Endothelial cell of umbilical vein (primary cell): Measurements from ENCODE around the gene SPDYC. TPM values are rescaled to one million over a fixed set of nuclear protein-coding genes. Genes with fewer than 3 reads are reported as not detected.

Experiments used
- BruUV-seq: library from RNA; stranded (reverse); fragments of 400-500 nt; replicated peaks from 2 replicates; lab custom pipeline; 2021; lab: Mats Ljungman, UMichigan
- CTCF ChIA-PET: fragments of 300-600, 350-600 bp; sonication (Branson Sonifier 250); formaldehyde crosslinking; loops from one replicate; lab custom pipeline; 2021; ENCODE audit warnings: antibody characterized with exemption, inconsistent platforms; lab: Charles Lee
- POLR2A ChIA-PET: fragments of 300-600, 350-600 bp; sonication (Branson Sonifier 250); formaldehyde crosslinking; loops from one replicate; lab custom pipeline; 2021; ENCODE audit warnings: antibody characterized with exemption, inconsistent platforms; lab: Charles Lee
- DNase-seq: peaks from one replicate; pipeline ENCODE4 v3.0.0-alpha.2; 2011; ENCODE audit warnings: low read depth, low spot score
- FAIRE-seq: peaks from 2 replicates; lab custom pipeline; 2011; peaks lifted over from hg19 to GRCh38; lab: Jason Lieb, UNC
- H2AFZ ChIP-seq: 2 replicates; pipeline ENCODE4 v1.6.0; 2012; ENCODE audit warnings: low read depth, low read length, control low read depth, inconsistent platforms
- H3K27ac ChIP-seq: 2 replicates; pipeline ENCODE4 v1.5.1; 2011; ENCODE audit warnings: low read depth, mild to moderate bottlenecking, control low read depth, low read length, moderate library complexity; ENCODE audit not compliant: insufficient read depth
- H3K27me3 ChIP-seq, 2 experiments: 2 replicates each; pipeline versions ENCODE4 v1.6.0 to v1.6.1; 2011; ENCODE audit warnings: low read length in 2 of 2, mixed read lengths in 1 of 2; ENCODE audit not compliant: control insufficient read depth in 2 of 2, insufficient read depth in 2 of 2
- H3K36me3 ChIP-seq, 2 experiments: 2 replicates in 1 of 2; 3 replicates in 1 of 2; pipeline ENCODE4 v1.5.1; 2011; ENCODE audit warnings: low read length in 2 of 2, mild to moderate bottlenecking in 1 of 2, moderate library complexity in 1 of 2; ENCODE audit not compliant: control insufficient read depth in 2 of 2, insufficient read depth in 2 of 2; ENCODE audit errors: extremely low read depth in 1 of 2
- H3K4me1 ChIP-seq: 3 replicates; pipeline ENCODE4 v1.5.1; 2011; ENCODE audit warnings: mild to moderate bottlenecking, low read length; ENCODE audit not compliant: control insufficient read depth, insufficient read depth; ENCODE audit errors: extremely low read depth
- H3K4me2 ChIP-seq: 2 replicates; pipeline ENCODE4 v1.6.1; 2011; ENCODE audit warnings: low read length, control low read depth, mixed read lengths; ENCODE audit not compliant: insufficient read depth
- H3K4me3 ChIP-seq, 3 experiments: fragments of 200-600 bp in 1 of 3; sonication (generic), shearing (Covaris generic) in 1 of 3; replicated peaks in 1 of 3; 2 replicates each; pipeline ENCODE4 v1.5.1; 2011 to 2016; ENCODE audit warnings: control low read depth in 3 of 3, low read length in 3 of 3, mild to moderate bottlenecking in 2 of 3, inconsistent platforms in 1 of 3, low read depth in 1 of 3, moderate library complexity in 1 of 3; ENCODE audit not compliant: insufficient read depth in 1 of 3
- H3K79me2 ChIP-seq: 2 replicates; pipeline ENCODE4 v1.6.0; 2012; ENCODE audit warnings: low read length, inconsistent platforms; ENCODE audit not compliant: control insufficient read depth, insufficient read depth
- H3K9ac ChIP-seq: replicated peaks from 2 replicates; pipeline ENCODE3; 2011; ENCODE audit warnings: low read length, control low read depth; ENCODE audit not compliant: insufficient read depth; ENCODE audit errors: extremely low read depth
- H3K9me1 ChIP-seq: replicated peaks from 3 replicates; pipeline ENCODE4 v1.6.0; 2011; ENCODE audit warnings: mild to moderate bottlenecking, low read length; ENCODE audit not compliant: control insufficient read depth, insufficient read depth; ENCODE audit errors: extremely low read depth
- H3K9me3 ChIP-seq: replicated peaks from 2 replicates; pipeline ENCODE4 v1.5.1; 2012; ENCODE audit warnings: low read length, inconsistent platforms; ENCODE audit not compliant: control insufficient read depth, insufficient read depth
- H4K20me1 ChIP-seq: replicated peaks from 2 replicates; pipeline ENCODE3; 2011; ENCODE audit warnings: mild to moderate bottlenecking, low read length; ENCODE audit not compliant: control insufficient read depth, insufficient read depth; ENCODE audit errors: extremely low read depth
- EZH2 ChIP-seq: IDR thresholded peaks from 2 replicates; pipeline ENCODE4 v1.6.1; 2012; ENCODE audit warnings: borderline replicate concordance, low read depth, mild to moderate bottlenecking, moderate library complexity, low read length, inconsistent platforms; ENCODE audit not compliant: severe bottlenecking
- FOS ChIP-seq: IDR thresholded peaks from 2 replicates; pipeline ENCODE4 v1.6.1; 2011; ENCODE audit warnings: mild to moderate bottlenecking, low read length, moderate library complexity, borderline replicate concordance; ENCODE audit not compliant: insufficient read depth
- GATA2 ChIP-seq: IDR thresholded peaks from 2 replicates; pipeline ENCODE4 v1.7.0; 2011; ENCODE audit warnings: low read depth, mild to moderate bottlenecking, moderate library complexity, mixed read lengths, low read length; ENCODE audit not compliant: insufficient read length, insufficient read depth
- JUN ChIP-seq: IDR thresholded peaks from 2 replicates; pipeline ENCODE4 v1.6.1; 2011; ENCODE audit warnings: borderline replicate concordance, low read depth; ENCODE audit not compliant: insufficient read length, insufficient read depth
- MAX ChIP-seq: IDR thresholded peaks from 2 replicates; pipeline ENCODE4 v1.6.1; 2011; ENCODE audit not compliant: insufficient read depth, insufficient read length
- MYC ChIP-seq: IDR thresholded peaks from one replicate; pipeline ENCODE4 v1.6.1; 2011; ENCODE audit warnings: mild to moderate bottlenecking, low read depth, low read length
- POLR2A ChIP-seq: IDR thresholded peaks from 2 replicates; pipeline ENCODE4 v1.6.1; 2012; ENCODE audit warnings: low read depth, mild to moderate bottlenecking, control low read depth, low read length
- POLR2AphosphoS5 ChIP-seq: IDR thresholded peaks from 2 replicates; pipeline ENCODE4 v1.6.1; 2012; ENCODE audit warnings: low read depth, mild to moderate bottlenecking, control low read depth, low read length, moderate library complexity; ENCODE audit not compliant: insufficient read depth
- dilution Hi-C: fragments of 300-500 bp; cut with MboI; formaldehyde crosslinking; loops from one replicate; pipeline ENCODE4 v1.15.0; 2019; ENCODE audit warnings: low sequenced_read_pairs; ENCODE audit not compliant: extremely low pct_ligation_motif_present
- intact Hi-C: fragments of 100-400 bp; cut with micrococcal nuclease; formaldehyde crosslinking; loops from one replicate; pipeline ENCODE4 v1.10.0; 2022
- polyA plus RNA-seq, 4 experiments: library from polyadenylated mRNA; depleted of rRNA in 3 of 4; stranded (reverse) in 3 of 4; unstranded in 1 of 4; fragments of >200 nt; gene quantifications; 2 replicates each; pipeline versions ENCODE4 v1.2.1 to v1.2.3, GENCODE V29; 2011 to 2012; ENCODE audit warnings: missing spikeins in 1 of 4
- total RNA-seq: library from RNA; stranded (reverse); gene quantifications from 2 replicates; pipeline ENCODE4 v1.2.3, GENCODE V29; 2021
- TF ChIP-seq, protein P1 (sequence below), 2 donors: IDR thresholded peaks; 1 replicate in 1 of 2; 2 replicates in 1 of 2; pipeline ENCODE4 v1.5.1; 2011; ENCODE audit warnings: low read length in 2 of 2, mild to moderate bottlenecking in 2 of 2, moderate library complexity in 2 of 2, control low read depth in 1 of 2, inconsistent platforms in 1 of 2, low read depth in 1 of 2; ENCODE audit not compliant: insufficient read depth in 1 of 2; ENCODE audit errors: extremely low read depth in 1 of 2

The SPDYC gene
- total and polyA plus RNA-seq, 2 donors (not counting 3 experiments of a cell fraction or from before 2014, with no cell fraction given), result not detected

DNA sequence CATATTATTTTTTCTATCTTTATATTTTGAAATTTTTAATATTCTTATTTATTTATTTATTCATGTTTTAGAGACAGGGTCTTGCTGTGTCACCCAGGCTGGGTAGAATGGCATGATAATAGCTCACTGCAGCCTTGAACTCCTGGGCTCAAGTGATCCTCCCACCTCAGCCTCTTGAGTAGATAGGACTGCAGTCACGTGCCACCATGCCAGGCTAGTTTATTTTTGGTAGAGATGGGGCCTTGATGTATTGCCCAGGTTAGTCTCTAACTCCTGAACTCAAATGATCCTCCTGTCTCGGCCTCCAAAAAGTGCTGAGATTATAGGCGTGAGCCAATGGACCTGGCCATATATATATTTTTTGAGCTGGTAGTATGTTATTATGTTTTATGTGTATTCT is 2.4 kb upstream of the SPDYC start:
- Histone ChIP-seq H3K79me2 (no peaks in the 10 kb centered on the region), H3K9ac (no peak overlapping the region), H2AFZ (no peak overlapping the region), H3K4me2 (no peak overlapping the region), H3K9me1 (no peaks in the 10 kb centered on the region), H3K4me3 (no peak overlapping the region), H3K27me3 (no peaks in the 10 kb centered on the region), H3K9me3 (no peaks in the 10 kb centered on the region), H3K27ac (no peak overlapping the region), H4K20me1 (no peaks in the 10 kb centered on the region), H3K4me1 (peaks cover 15% of the 10 kb centered on the region), H3K36me3 (no peaks in the 10 kb centered on the region)
- intact Hi-C loops, result no loop called here
- CTCF ChIA-PET, result interaction anchor here (1.4 kb wide), 1 partner anchor 57 kb away, joined by 3 read pairs; no protein-coding TSS in a partner anchor
- POLR2A ChIA-PET, result no interaction called here
- TF ChIP-seq MYC (no peak), EZH2 (no peak), FOS (no peak)
- TF ChIP-seq, protein P1, sequence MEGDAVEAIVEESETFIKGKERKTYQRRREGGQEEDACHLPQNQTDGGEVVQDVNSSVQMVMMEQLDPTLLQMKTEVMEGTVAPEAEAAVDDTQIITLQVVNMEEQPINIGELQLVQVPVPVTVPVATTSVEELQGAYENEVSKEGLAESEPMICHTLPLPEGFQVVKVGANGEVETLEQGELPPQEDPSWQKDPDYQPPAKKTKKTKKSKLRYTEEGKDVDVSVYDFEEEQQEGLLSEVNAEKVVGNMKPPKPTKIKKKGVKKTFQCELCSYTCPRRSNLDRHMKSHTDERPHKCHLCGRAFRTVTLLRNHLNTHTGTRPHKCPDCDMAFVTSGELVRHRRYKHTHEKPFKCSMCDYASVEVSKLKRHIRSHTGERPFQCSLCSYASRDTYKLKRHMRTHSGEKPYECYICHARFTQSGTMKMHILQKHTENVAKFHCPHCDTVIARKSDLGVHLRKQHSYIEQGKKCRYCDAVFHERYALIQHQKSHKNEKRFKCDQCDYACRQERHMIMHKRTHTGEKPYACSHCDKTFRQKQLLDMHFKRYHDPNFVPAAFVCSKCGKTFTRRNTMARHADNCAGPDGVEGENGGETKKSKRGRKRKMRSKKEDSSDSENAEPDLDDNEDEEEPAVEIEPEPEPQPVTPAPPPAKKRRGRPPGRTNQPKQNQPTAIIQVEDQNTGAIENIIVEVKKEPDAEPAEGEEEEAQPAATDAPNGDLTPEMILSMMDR (IDR thresholded peaks at IDR 0.05; ENCODE audit: extremely low read depth in 1 of 2, insufficient read depth in 1 of 2, low read depth in 1 of 2, low read length in 2 of 2), result no peak
- DNase-seq, result no peak
- no TSS peak for BruUV-seq
- no peak for FAIRE-seq
- dilution Hi-C loops, result no loop called here

GRCh38 chr11:65169164-65169641 is 830 bp upstream of the SPDYC start:
- Histone ChIP-seq H3K9me1 (no peaks in the 10 kb centered on the region), H3K9ac (peak overlapping the region; percentile 76), H3K79me2 (no peaks in the 10 kb centered on the region), H3K4me2 (peak overlapping the region; percentile 23), H3K9me3 (no peaks in the 10 kb centered on the region), H3K27me3 (no peaks in the 10 kb centered on the region), H4K20me1 (no peaks in the 10 kb centered on the region), H3K4me1 (peaks cover 15% of the 10 kb centered on the region), H3K4me3 (no peak overlapping the region), H3K36me3 (no peaks in the 10 kb centered on the region), H3K27ac (peak overlapping the region; percentile 92), H2AFZ (peak overlapping the region; percentile 95)
- ChIA-PET CTCF (interaction anchor here (0.7 to 2.7 kb wide), 6 partner anchors 11 to 59 kb away, joined by 3 to 11 read pairs (median 4); partner anchors contain the start of genes CAPN1 and TM7SF2), POLR2A (interaction anchor here (0.7 kb wide), 1 partner anchor 12 kb away, joined by 3 read pairs; the partner anchor contains the start of gene CAPN1)
- FAIRE-seq (peak; percentile 89), DNase-seq (peak; percentile 88)
- no peak for TF ChIP-seq EZH2
- TF ChIP-seq FOS, result peak; percentile 59
- peak; percentile 22 for TF ChIP-seq MAX
- TF ChIP-seq GATA2, result peak; percentile 54
- TF ChIP-seq POLR2A, result peak; percentile 69
- peak; percentile 79 for TF ChIP-seq POLR2AphosphoS5
- TF ChIP-seq, protein P1 (IDR thresholded peaks at IDR 0.05; ENCODE audit: extremely low read depth in 1 of 2, insufficient read depth in 1 of 2, low read depth in 1 of 2, low read length in 2 of 2), result no peak
- no peak for TF ChIP-seq MYC
- TF ChIP-seq JUN, result peak; percentile 35
- BruUV-seq, result no TSS peak
- intact Hi-C loops (loop anchor here (1.0 kb wide), 1 partner anchor 35 kb away; the partner anchor contains the start of gene SYVN1), dilution Hi-C loops (no loop called here)
